ENCODE results near the gene TTC3. TPM values are rescaled to one million over a fixed set of nuclear protein-coding genes. Genes with fewer than 3 reads are reported as not detected.

TTC3 gene
- total RNA-seq, 6 experiments from 2014 or later, result 46.7 to 68.7 (median 54.2) TPM

DNA sequence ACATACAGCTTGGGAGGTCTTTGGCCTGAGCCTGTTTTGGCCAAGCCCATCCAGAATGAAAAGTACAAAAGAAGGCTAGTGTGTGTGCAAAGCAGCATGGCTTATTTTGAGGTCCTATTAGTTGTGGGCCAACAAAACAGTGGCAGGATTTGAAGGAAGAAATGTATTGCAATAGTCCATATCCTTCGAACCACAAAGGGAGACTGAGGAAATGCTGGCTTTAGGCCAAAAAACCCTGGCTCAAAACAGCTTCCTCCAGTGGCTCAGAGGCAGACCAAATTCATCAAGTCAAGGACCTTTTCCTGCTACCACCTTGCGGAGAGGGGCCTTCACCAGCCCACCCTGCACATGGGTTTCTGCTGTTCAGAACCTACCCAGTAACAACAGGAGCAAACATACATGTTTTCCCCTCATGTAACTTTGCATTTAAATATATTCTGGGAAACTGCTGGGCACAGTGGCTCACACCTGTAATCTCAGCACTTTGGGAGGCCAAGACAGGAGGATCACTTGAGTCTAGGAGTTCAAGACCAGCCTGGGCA, 150.8 kb downstream of the TTC3 start:
- ATAC-seq (no peak), DNase-seq (no peak)
- TF ChIP-seq POLR2A (IDR thresholded peaks at IDR 0.05), result no peak
- TF ChIP-seq, protein P1, sequence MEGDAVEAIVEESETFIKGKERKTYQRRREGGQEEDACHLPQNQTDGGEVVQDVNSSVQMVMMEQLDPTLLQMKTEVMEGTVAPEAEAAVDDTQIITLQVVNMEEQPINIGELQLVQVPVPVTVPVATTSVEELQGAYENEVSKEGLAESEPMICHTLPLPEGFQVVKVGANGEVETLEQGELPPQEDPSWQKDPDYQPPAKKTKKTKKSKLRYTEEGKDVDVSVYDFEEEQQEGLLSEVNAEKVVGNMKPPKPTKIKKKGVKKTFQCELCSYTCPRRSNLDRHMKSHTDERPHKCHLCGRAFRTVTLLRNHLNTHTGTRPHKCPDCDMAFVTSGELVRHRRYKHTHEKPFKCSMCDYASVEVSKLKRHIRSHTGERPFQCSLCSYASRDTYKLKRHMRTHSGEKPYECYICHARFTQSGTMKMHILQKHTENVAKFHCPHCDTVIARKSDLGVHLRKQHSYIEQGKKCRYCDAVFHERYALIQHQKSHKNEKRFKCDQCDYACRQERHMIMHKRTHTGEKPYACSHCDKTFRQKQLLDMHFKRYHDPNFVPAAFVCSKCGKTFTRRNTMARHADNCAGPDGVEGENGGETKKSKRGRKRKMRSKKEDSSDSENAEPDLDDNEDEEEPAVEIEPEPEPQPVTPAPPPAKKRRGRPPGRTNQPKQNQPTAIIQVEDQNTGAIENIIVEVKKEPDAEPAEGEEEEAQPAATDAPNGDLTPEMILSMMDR (IDR thresholded peaks at IDR 0.05), result no peak
- no CpG with 5 or more reads among the region's 2 CpGs for WGBS (ENCODE audit: insufficient coverage, low coverage, low lambda C conversion rate, missing lambda C conversion rate)
- Histone ChIP-seq H3K27ac (no peak overlapping the region), H3K4me3 (no peak overlapping the region), H3K9me3 (no peaks in the 10 kb centered on the region), H3K36me3 (peaks cover 5 to 41% (median 12%) of the 10 kb centered on the region in 4 donors), H3K27me3 (no peaks in the 10 kb centered on the region), H3K4me1 (no peaks in the 10 kb centered on the region)
- intact Hi-C loops (cut with DNase I), result no loop called here

DNA sequence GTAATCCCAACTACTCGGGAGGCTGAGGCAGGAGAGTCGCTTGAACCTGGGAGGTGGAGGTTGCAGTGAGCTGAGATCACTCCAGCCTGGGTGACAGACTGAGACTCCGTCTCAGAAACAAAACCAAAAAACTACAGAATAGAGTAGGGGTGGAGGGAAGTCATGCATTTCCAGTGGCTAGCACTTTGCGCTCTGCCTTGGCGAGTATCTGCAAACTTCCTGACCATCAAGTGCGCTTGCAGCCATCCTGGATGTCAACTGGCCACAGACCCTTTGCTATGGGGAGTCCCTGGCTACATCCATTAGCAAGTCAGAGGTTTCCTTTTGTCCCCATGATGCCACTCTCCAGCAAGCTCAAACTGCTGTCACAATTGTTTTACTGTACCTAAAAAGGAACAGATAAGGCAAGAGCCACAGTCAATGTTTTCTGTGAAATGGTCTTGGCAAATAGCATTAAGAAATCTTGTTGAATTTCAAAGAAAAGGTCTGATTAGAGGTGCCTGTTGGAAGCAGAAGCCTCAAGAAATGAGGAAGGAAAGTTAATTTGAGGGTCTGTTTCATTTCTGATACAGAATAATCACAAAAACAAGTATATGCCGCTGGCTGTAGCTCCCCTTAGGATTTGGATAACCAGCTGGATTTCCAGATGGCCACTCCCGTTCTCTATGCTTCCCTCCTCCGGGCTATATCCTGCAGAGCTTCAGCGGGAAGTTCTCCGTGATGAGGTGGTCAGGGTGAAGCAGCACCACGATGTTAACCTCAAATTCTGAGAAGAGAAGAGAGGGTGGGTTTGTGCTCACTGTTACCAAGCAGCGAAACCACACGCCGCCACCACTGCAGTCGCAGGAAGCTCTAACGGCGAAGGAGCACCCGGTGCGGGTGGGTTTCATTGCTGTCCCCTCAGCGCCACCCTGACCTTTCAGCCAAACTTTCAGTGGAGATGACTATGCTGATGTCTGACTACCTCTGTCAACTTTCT, 152.1 kb downstream of the TTC3 start:
- intact Hi-C loops (cut with DNase I), result no loop called here
- ATAC-seq, result no peak
- Histone ChIP-seq H3K27me3 (no peaks in the 10 kb centered on the region), H3K27ac (no peak overlapping the region), H3K4me1 (no peaks in the 10 kb centered on the region), H3K36me3 (peaks cover 5 to 49% (median 12%) of the 10 kb centered on the region in 4 donors), H3K4me3 (no peak overlapping the region), H3K9me3 (no peaks in the 10 kb centered on the region)
- TF ChIP-seq POLR2A (IDR thresholded peaks at IDR 0.05), result no peak
- TF ChIP-seq, protein P1 (IDR thresholded peaks at IDR 0.05), result no peak
- DNase-seq, result no peak
- 75% methylated on average over 7 of the region's 21 CpGs for WGBS (ENCODE audit: insufficient coverage, low coverage, low lambda C conversion rate, missing lambda C conversion rate)

DNA sequence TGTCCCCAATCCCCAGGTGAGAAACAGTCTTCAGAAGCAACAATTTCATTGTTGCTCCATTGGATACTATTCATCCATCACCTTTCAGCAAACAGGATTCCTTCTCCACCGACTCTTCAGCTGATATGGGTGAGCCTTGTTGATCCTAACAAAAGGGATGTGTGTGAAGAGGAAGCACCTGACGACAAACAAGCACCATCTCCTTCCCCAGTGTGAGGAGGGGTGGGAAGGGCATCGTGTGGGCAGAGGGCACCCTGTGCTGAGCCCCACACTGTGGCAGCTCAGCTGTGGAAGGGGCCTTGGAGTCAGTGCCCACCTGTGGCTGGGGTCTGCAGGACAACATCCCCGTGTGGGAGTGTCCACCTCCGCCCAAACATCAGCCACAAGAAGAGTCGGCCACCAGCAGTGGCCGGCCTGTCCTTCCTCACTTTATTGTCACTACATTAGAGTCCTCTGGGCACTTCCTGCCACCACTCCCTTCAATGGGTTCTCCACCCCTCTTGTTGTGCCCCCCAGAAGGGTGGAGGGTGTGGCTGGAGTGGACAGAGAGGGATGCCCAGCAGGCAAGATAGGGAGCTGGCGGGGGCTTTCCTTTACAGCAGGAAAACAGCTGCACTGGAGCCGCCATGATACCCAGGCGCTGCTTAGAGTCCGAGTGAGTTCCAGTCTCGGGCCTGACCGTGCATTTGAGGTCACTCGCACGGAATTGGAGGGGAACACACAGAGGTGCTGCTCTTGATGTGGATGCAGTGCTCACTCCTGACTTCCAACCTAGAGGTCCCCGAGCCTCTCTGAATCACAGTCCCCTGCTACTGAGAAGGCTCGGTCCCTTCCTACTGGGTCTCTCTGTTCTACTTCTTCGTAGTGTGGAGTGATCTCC, 153.2 kb downstream of the TTC3 start:
- Histone ChIP-seq H3K36me3 (peaks cover 5 to 60% (median 12%) of the 10 kb centered on the region in 4 donors), H3K27me3 (no peaks in the 10 kb centered on the region), H3K27ac (no peak overlapping the region), H3K9me3 (no peaks in the 10 kb centered on the region), H3K4me1 (no peaks in the 10 kb centered on the region), H3K4me3 (no peak overlapping the region)
- TF ChIP-seq, protein P1 (IDR thresholded peaks at IDR 0.05), result no peak
- TF ChIP-seq POLR2A (IDR thresholded peaks at IDR 0.05), result no peak
- intact Hi-C loops (cut with DNase I), result no loop called here
- ATAC-seq (peak in 1 of 4 donors; percentile 12), DNase-seq (no peak)
- 95% methylated on average over 4 of the region's 18 CpGs for WGBS (ENCODE audit: insufficient coverage, low coverage, low lambda C conversion rate, missing lambda C conversion rate)

Measured in right lobe of liver (tissue), 6 donors.